HG02852 (cell line): ENCODE measurements around the gene CYP26A1.

ENCODE experiments used
- ATAC-seq: cut with Tn5 transposase; IDR thresholded peaks from one replicate; pipeline ENCODE4 v1.9.1; 2021; ENCODE audit warnings: mild to moderate bottlenecking, moderate library complexity; ENCODE audit not compliant: unreplicated experiment

Gene CYP26A1

GRCh38 chr10:93115661-93116383 is 42.1 kb downstream of the CYP26A1 start:
- peak; percentile 56 for ATAC-seq

DNA sequence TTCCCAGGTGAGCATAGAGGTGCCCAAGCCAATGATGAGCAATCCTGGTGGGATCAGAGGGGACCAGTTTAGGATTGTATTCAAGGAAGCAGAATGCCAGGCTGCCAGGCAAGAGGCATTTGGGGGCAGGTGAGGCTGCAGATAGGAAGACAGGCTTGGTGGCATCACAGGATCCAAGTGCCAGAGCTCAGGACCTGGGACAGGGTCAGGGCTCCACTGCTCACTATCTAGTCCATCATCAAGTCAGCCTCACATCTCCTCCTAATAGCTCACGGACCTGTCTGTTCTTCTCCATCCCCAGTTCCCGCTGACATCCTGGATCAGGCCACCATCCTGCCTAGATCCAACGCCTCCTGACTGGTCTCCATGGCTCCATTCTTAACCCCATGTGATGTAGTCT is 47.6 kb downstream of the CYP26A1 start:
- no peak for ATAC-seq

GRCh38 chr10:93123766-93124165 is 50.1 kb downstream of the CYP26A1 start:
- no peak for ATAC-seq

DNA sequence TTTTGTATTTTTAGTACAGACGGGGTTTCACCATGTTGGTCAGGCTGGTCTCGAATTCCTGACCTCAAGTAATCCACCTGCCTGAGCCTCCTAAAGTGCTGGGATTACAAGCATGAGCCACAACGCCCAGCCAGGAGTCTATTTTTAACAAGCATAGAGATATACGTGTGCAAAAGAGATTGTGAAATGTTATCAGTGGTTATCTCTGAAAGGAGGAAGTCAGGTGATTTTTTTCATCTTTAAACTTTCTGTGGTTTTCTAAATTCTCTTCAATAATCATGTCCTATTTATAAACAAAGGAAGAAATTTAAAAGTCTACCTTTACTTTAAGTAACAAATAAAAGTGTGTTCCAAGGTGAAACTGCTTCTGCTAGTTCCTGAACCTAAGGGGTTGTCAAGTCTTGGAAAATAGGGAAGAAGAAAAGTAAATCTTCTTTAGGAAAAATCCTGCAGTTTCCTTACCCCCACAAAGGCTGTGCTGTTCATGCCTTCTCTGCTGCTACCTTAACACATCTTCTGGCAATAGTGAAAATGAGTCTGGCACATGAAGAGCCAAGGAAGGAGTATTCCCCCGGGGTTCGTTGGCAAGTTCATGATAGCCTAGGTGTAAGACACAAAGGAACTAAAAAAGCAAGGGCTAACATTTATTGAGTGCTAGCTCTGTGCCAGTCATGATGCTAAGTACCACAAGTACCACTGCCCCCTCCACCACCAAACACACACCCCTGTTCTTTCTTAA is 51.1 kb downstream of the CYP26A1 start:
- ATAC-seq: peak; percentile 60

DNA sequence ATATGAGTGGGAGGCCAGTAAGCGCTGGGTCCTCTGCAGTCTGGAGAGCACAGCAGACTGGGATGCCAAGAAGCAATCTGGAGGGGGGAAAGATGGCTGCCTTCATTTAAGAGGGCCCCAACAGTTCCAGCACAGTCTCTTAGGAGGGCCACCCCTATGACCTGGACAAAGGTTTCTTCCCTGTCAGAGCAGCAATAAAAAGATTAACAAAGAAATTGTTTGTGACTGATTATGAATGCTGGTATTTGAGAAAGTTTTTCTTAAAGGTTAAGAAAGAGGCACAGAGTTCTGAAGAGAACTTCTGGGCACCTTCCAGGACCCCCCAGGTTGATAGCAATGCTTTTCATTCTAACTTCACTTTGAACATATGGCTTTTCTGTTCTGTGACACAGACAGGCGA is 52.3 kb downstream of the CYP26A1 start:
- no peak for ATAC-seq

- no peak for ATAC-seq
Measured at GRCh38 chr10:93126483-93127052, 52.9 kb downstream of the CYP26A1 start.
